Left renal cortex interstitium (tissue), 4 donors: ENCODE data around the gene SAG. TPM values are rescaled to one million over a fixed set of nuclear protein-coding genes. Genes with fewer than 3 reads are reported as not detected.
"Not testable (repeated sequence)": the region's sequence is repeated elsewhere in the genome, so short reads cannot be mapped to it uniquely, and the experiment has no call there.

Experiments
- DNase-seq, 4 donors: peaks; one replicate each; pipeline ENCODE4 v3.0.0-alpha.2; 2013; ENCODE audit warnings: low read depth in 4 of 4, low spot score in 2 of 4, missing footprints in 1 of 4
- polyA plus RNA-seq, 4 donors: library from polyadenylated mRNA; unstranded; fragments of 120-200 nt; gene quantifications; one replicate each; pipeline ENCODE4 v1.2.1, GENCODE V29; 2013; ENCODE audit not compliant: insufficient read length in 4 of 4

SAG gene
- polyA plus RNA-seq, 4 donors = 0.04 to 0.24 (median 0.10) TPM

- DNase-seq = not testable (repeated sequence)
Observed at GRCh38 chr2:233374776-233375175, 67.2 kb downstream of the SAG start.

GRCh38 chr2:233375490-233376314, 68.1 kb downstream of the SAG start:
- DNase-seq = no peak

- no peak for DNase-seq
Observed at GRCh38 chr2:233379034-233379433, 71.4 kb downstream of the SAG start.

GRCh38 chr2:233379441-233379840, 71.8 kb downstream of the SAG start:
- DNase-seq = no peak

GRCh38 chr2:233380132-233380895, 72.7 kb downstream of the SAG start:
- DNase-seq = no peak

- DNase-seq = no peak
Observed at GRCh38 chr2:233380995-233381637, 73.5 kb downstream of the SAG start.

GRCh38 chr2:233381638-233381995, 74.0 kb downstream of the SAG start:
- no peak for DNase-seq

- DNase-seq = no peak
Observed at GRCh38 chr2:233384015-233384414, 76.4 kb downstream of the SAG start.

GRCh38 chr2:233384811-233385488, 77.3 kb downstream of the SAG start:
- DNase-seq = no peak

GRCh38 chr2:233385489-233386044, 78.0 kb downstream of the SAG start:
- no peak for DNase-seq

GRCh38 chr2:233386382-233387041, 78.9 kb downstream of the SAG start:
- DNase-seq = no peak

GRCh38 chr2:233387225-233387624, 79.6 kb downstream of the SAG start:
- DNase-seq = no peak

- DNase-seq = peak; percentile 48 to 79 (median 74)
Observed at GRCh38 chr2:233387667-233388528, 80.3 kb downstream of the SAG start.

- no peak for DNase-seq
Observed at GRCh38 chr2:233389601-233390125, 82.0 kb downstream of the SAG start.

- DNase-seq = no peak
Observed at GRCh38 chr2:233395687-233396086, 88.1 kb downstream of the SAG start.
